SJSA1 (cell line): Measurements from ENCODE around the gene HTR7. TPM values are rescaled to one million over a fixed set of nuclear protein-coding genes. Genes with fewer than 3 reads are reported as not detected.

Source experiments
- DNase-seq, 2 experiments: peaks; one replicate each; pipeline ENCODE4 v3.0.0-alpha.2; 2015 to 2020; ENCODE audit warnings: low spot score in 2 of 2, low read depth in 1 of 2
- H3K27ac ChIP-seq: fragments of 250-450 bp; sonication (Bioruptor Pico); 2 replicates; pipeline ENCODE4 v1.5.1; 2020; ENCODE audit warnings: mild to moderate bottlenecking, moderate library complexity
- H3K27me3 ChIP-seq: fragments of 250-450 bp; sonication (Bioruptor Pico); replicated peaks from 2 replicates; pipeline ENCODE4 v1.5.1; 2020; ENCODE audit warnings: mild to moderate bottlenecking, moderate library complexity
- H3K36me3 ChIP-seq: fragments of 250-450 bp; sonication (Bioruptor Pico); 2 replicates; pipeline ENCODE4 v1.5.1; 2020; ENCODE audit warnings: mild to moderate bottlenecking
- H3K4me1 ChIP-seq: fragments of 250-450 bp; sonication (Bioruptor Pico); replicated peaks from 2 replicates; pipeline ENCODE4 v1.6.1; 2021; ENCODE audit warnings: mild to moderate bottlenecking
- H3K4me3 ChIP-seq: fragments of 250-450 bp; sonication (Bioruptor Pico); 2 replicates; pipeline ENCODE4 v1.5.1; 2020; ENCODE audit warnings: mild to moderate bottlenecking
- H3K9me3 ChIP-seq: fragments of 250-450 bp; sonication (Bioruptor Pico); replicated peaks from 2 replicates; pipeline ENCODE4 v1.5.1; 2020; ENCODE audit warnings: mild to moderate bottlenecking
- total RNA-seq: library from RNA; depleted of rRNA; stranded (reverse); fragments of >200 nt; shearing (Covaris generic); gene quantifications from 2 replicates; pipeline ENCODE4 v1.2.3, GENCODE V29; 2014

The HTR7 gene
- total RNA-seq, 1 experiment from 2014 or later, result 1.8 TPM

DNA sequence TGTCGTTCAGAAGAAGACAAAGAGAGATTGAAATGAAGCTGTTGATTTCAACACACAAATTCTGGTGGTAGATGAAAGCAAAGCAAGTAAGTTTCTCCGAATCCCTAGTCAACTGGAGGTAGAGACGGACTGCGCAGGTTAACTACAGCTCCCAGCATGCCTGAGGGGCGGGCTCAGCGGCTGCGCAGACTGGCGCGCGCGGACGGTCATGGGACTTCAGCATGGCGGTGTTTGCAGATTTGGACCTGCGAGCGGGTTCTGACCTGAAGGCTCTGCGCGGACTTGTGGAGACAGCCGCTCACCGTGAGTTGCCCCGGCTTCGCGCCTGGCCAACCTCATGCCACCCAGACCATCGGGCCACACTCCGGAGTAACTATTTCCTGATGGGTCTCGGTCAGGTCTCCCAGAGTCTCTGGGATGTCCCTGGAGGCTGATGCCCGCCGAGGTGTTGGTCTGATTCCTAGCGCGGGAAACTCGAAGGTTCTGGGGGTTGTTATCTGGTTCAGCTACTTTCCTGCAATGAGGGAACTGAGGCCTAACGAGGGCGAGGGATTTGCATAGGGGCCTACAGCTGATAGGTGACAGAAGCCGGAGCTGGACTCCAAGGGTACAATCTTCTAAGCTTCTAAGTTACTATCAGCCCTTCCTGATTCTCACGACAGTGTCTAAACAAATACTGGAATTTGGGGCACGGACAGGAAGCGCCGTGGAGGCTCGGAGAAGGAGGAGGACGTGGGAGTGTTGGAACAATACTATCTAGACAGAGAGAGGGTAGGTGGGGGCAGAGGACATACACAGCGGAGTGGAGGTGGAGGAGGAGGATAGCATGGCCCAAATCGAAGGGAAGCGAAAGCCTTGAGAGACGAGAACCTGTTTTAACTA lies 14.2 kb upstream of the HTR7 start, which contains the start of gene RPP30:
Gene RPP30, plus strand, starts transcription at position 209 of the 882 bp plus-strand sequence. Its CDS starts 13 bp downstream, at position 222.
- H3K4me1 ChIP-seq, result peaks cover 13% of the 10 kb centered on the region
- 0 out of 2 replicates have a peak, but pooled peaks cover 3% of the 10 kb centered on the region for H3K9me3 ChIP-seq
- peak within 1 kb of the TSS; percentile 32 for H3K27ac ChIP-seq
- H3K4me3 ChIP-seq, result peak within 1 kb of the TSS; percentile 66
- H3K27me3 ChIP-seq, result no peaks in the 10 kb centered on the region
- peaks cover 23% of the 10 kb centered on the region for H3K36me3 ChIP-seq
- peak; percentile 76 to 80 for DNase-seq

DNA sequence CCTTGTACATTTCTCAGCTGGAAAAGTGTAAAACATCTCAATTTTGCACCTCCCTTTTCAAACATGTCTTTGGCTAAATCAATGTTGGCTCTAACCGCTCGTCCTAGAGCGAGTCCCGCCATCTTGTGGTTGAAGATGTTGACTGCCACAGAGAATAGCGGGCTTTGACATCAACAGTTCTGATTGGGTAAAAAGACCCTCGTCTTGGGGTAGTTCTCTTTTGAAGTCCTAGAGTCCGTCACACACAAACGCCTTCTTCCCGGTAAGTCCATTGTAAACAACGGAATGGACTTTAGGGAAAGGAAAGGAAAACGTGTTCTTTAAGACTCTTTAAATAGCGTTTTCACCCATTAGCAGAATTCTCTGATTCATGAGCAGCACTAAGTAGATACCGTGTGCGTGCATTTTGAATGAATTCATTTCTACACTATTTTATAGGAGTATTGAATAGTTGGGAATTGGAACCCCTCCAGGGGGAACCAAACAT lies 13.5 kb upstream of the HTR7 start:
- Histone ChIP-seq H3K36me3 (peaks cover 16% of the 10 kb centered on the region), H3K9me3 (0 out of 2 replicates have a peak, but pooled peaks cover 3% of the 10 kb centered on the region), H3K4me1 (peaks cover 13% of the 10 kb centered on the region), H3K4me3 (peak overlapping the region; percentile 66), H3K27me3 (no peaks in the 10 kb centered on the region), H3K27ac (peak overlapping the region; percentile 7; the same call in 1 of the 2 replicates)
- peak; percentile 71 to 76 for DNase-seq

DNA sequence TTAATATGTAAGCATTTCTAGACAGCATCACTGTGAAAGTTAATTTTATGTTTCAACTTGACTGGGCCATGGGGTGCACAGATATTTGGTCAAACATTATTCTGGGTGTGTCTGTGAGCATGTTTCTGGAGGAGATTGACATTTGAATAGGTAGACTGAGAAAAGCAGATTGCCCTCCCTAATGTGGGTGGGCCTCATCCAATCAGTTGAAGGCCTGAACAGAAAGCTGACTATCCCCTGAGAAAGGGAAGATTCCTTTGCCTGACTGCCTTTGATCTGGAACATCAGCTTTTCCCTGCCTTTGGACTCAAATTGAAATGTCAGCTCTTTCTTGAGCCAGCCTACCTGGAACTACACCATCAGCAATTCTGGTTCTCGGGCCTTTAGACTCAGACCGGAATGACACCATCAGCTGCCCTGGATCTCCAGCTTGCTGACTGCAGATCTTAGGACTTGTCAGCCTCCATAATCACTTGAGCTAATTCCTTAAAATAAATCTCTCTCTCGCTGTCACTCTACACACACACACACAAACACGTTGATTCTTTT lies 8.3 kb upstream of the HTR7 start:
- no peak overlapping the region for H3K27ac ChIP-seq
- peaks cover 7% of the 10 kb centered on the region for H3K27me3 ChIP-seq
- peaks cover 6% of the 10 kb centered on the region for H3K4me1 ChIP-seq
- H3K4me3 ChIP-seq, result no peak overlapping the region
- DNase-seq, result no peak
- 0 out of 2 replicates have a peak, but pooled peaks cover 3% of the 10 kb centered on the region for H3K9me3 ChIP-seq
- no peaks in the 10 kb centered on the region for H3K36me3 ChIP-seq

DNA sequence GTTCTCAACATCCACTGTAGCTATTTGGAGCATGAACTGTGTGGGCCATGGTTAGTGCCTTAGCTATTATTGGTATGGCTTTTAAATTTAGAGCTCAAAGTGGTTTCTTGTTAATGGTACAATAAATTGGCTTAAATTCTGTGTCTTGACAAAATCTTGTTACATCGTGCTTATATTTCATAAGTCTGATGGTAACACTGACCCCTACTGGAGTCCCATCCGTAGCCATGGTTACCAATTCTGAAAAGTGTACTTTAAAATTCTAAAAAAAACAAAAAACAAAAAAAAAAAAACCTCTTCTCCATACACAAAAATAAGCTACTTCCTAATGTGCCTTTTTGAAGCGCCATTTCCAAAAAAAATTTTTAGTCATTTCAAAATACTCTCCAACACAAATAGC lies 7.6 kb upstream of the HTR7 start:
- H3K27ac ChIP-seq, result no peak overlapping the region
- no peaks in the 10 kb centered on the region for H3K36me3 ChIP-seq
- H3K27me3 ChIP-seq, result peaks cover 7% of the 10 kb centered on the region
- 0 out of 2 replicates have a peak, but pooled peaks cover 3% of the 10 kb centered on the region for H3K9me3 ChIP-seq
- no peaks in the 10 kb centered on the region for H3K4me1 ChIP-seq
- no peak for DNase-seq
- H3K4me3 ChIP-seq, result no peak overlapping the region

DNA sequence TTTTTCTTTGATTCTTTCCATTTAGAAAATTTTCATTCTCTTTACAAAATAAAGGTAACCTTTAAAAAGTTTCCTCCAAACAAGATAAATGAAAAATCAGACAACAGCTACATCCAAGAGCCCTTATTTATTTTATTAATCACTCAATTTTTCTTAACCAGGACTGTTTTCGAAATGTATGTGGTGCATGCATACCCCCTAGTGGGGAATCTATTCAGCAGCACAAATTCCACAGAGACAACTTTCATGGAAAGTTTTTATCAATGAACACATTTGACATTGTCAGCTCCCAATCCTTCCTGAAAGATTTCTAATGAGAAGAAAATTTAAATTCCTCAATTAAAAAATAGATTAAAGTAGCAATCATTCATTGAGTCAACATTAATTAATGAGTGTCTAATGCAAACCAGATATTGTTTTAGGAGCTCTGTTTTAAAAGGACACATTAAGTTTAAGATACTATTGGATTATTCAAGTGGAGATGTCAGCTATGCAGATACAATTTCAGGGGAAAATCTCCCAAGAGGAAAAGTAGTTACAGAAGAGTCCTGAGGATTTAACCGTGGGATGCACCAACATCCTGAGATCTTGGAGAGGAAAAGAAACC lies 5.2 kb upstream of the HTR7 start:
- Histone ChIP-seq H3K27me3 (peaks cover 7% of the 10 kb centered on the region), H3K27ac (no peak overlapping the region), H3K4me3 (no peak overlapping the region), H3K36me3 (no peaks in the 10 kb centered on the region), H3K4me1 (peaks cover 21% of the 10 kb centered on the region), H3K9me3 (no peaks in the 10 kb centered on the region)
- no peak for DNase-seq

DNA sequence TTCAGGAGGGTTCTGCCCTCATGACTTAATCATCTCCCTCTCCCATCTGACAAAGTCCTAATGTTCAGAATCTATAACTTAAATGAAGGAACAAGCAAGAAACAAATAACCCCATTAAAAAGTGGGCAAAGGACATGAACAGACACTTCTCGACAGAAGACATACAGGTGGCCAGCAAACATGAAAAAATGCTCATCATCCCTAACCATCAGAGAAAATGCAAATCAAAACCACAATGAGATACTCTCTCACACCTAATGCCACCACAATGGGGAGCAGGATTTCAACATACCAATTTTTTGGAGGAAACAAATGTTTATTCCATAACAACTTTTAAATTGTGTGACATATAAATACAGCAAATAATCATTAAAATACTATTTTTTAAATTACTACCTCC lies 3.0 kb upstream of the HTR7 start:
- H3K27ac ChIP-seq, result no peak overlapping the region
- DNase-seq, result no peak
- H3K4me3 ChIP-seq, result no peak overlapping the region
- peaks cover 5% of the 10 kb centered on the region; the same call in 1 of the 2 replicates for H3K36me3 ChIP-seq
- peaks cover 4% of the 10 kb centered on the region; the same call in 1 of the 2 replicates for H3K9me3 ChIP-seq
- H3K27me3 ChIP-seq, result peaks cover 21% of the 10 kb centered on the region
- peaks cover 35% of the 10 kb centered on the region for H3K4me1 ChIP-seq

DNA sequence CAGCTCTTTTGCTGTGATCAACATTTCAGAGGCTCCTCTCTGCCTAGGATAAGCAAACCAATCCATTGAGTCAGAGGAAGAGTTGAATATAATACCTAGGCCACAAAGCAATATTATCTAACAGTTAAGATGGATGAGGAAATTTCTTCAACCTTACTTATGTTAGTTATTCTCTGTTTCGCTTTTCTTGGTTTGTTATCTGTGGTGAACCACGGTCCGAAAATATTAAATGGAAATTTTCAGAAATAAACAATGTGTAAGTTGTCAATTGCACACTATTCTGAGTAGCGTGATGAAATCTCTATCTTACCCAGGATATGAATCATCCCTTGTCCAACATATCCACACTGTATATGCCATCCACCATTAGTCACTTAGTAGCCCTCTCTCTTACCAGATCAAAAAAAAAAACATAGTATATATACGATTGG lies 1.5 kb upstream of the HTR7 start:
- Histone ChIP-seq H3K27me3 (peaks cover 18% of the 10 kb centered on the region), H3K4me3 (no peak overlapping the region), H3K27ac (peak overlapping the region; percentile 79), H3K9me3 (peaks cover 4% of the 10 kb centered on the region; the same call in 1 of the 2 replicates), H3K4me1 (peaks cover 35% of the 10 kb centered on the region), H3K36me3 (peaks cover 5% of the 10 kb centered on the region; the same call in 1 of the 2 replicates)
- peak in 1 of 2 experiments; percentile 72 for DNase-seq

DNA sequence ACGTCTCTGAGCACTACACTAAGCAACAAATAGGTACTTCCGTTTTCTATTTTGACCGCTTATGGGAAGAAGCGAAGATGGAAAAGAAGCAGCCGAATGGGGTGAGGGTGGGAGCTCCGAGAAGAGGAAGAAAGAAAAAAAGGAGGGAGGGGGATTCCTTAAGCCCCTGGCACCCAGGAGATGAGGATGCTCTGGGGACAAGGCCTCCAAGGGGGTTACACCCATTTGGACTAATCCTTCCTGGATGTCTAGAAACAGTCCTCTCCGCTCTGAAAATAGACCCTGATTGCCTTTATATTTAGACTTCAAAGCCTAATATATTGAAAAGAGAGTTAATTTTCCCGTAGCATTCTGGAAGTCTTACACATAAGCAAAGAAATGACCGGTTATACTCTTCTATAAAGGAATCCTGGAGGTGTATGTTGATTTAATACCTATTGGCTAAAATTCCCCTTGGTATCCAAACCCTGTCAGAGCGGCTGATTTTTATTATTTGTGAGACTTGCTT lies 676 bp upstream of the HTR7 start:
- H3K4me3 ChIP-seq, result peak overlapping the region; percentile 94
- DNase-seq, result no peak
- H3K4me1 ChIP-seq, result peaks cover 35% of the 10 kb centered on the region
- H3K9me3 ChIP-seq, result peaks cover 4% of the 10 kb centered on the region; the same call in 1 of the 2 replicates
- peak overlapping the region; percentile 79 for H3K27ac ChIP-seq
- H3K27me3 ChIP-seq, result peaks cover 18% of the 10 kb centered on the region
- peaks cover 5% of the 10 kb centered on the region; the same call in 1 of the 2 replicates for H3K36me3 ChIP-seq

DNA sequence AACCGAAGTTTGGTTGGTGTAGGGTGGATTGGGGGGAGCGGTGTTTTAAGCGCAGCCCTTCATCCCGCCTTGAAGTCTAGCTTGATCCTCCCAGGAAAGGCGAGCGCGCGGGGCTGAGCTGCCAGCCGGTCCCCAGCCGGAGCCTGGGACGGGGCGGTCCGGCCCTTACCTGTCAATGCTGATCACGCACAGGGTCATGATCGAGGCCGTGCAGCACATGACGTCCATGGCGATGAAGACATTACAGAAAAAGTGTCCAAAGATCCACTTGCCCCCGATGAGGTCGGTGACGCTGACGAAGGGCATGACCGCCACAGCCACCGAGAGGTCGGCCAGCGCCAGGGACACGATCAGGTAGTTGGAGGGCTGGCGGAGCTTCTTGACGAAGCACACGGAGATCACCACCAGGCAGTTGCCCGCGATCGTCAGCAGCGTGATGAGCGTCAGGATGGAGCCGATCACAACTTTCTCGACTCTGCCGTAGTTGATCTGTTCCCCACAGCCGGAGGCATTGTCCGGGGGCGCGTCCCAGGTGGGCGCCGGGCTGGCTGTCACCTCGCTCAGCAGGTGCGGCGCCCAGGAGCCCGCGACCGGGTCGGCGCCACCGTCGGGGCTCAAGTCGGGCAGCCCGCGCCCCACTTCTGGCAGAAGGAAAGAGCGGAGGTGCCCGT lies 740 bp downstream of the HTR7 start:
- H3K4me3 ChIP-seq, result peak overlapping the region; percentile 94
- H3K27me3 ChIP-seq, result peaks cover 18% of the 10 kb centered on the region
- peaks cover 5% of the 10 kb centered on the region; the same call in 1 of the 2 replicates for H3K36me3 ChIP-seq
- no peak overlapping the region for H3K27ac ChIP-seq
- DNase-seq, result no peak
- peaks cover 4% of the 10 kb centered on the region; the same call in 1 of the 2 replicates for H3K9me3 ChIP-seq
- peaks cover 35% of the 10 kb centered on the region for H3K4me1 ChIP-seq

DNA sequence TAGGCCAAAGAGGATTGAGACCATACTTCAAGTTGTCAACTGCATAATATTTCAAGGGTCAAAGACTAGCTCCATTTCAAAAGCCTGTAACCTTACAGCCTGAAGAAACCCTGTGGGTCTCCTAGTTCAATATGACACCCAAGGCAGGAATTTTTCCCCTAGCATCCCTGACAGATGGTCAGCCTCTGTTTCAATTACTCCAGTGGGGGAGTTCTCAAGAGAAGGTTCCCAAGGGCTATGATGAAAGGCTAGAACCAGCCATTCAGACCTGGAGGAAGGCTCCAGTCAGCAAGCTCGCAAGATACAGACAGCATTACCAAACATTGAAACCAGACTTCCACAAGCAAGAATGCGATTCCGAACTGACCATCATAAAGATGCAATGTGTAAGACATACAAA lies 1.6 kb downstream of the HTR7 start:
- no peak overlapping the region for H3K27ac ChIP-seq
- no peak for DNase-seq
- H3K9me3 ChIP-seq, result peaks cover 4% of the 10 kb centered on the region; the same call in 1 of the 2 replicates
- no peak overlapping the region for H3K4me3 ChIP-seq
- peaks cover 35% of the 10 kb centered on the region for H3K4me1 ChIP-seq
- peaks cover 18% of the 10 kb centered on the region for H3K27me3 ChIP-seq
- H3K36me3 ChIP-seq, result peaks cover 5% of the 10 kb centered on the region; the same call in 1 of the 2 replicates

DNA sequence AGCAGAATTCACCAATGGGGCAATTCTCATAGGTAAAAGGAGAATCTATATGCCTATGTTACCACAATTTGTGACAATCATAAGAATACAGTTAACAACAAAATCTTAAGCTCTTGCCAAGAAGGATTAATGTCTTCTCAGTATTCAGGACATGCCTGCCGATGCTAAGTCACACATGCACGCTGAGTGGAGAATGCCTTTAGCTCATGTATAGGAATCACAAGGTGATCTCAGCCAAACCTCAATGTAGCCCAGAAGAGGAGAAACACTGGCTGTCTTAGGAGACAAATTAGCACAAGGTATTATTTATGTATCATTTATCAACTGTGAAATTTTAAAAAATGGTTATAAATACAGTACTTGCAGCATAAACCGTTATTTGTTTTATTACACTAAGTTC lies 2.7 kb downstream of the HTR7 start:
- Histone ChIP-seq H3K4me3 (no peak overlapping the region), H3K9me3 (peaks cover 7% of the 10 kb centered on the region; the same call in 1 of the 2 replicates), H3K4me1 (peaks cover 35% of the 10 kb centered on the region), H3K36me3 (peaks cover 5% of the 10 kb centered on the region; the same call in 1 of the 2 replicates), H3K27me3 (peaks cover 18% of the 10 kb centered on the region), H3K27ac (no peak overlapping the region)
- DNase-seq, result no peak

DNA sequence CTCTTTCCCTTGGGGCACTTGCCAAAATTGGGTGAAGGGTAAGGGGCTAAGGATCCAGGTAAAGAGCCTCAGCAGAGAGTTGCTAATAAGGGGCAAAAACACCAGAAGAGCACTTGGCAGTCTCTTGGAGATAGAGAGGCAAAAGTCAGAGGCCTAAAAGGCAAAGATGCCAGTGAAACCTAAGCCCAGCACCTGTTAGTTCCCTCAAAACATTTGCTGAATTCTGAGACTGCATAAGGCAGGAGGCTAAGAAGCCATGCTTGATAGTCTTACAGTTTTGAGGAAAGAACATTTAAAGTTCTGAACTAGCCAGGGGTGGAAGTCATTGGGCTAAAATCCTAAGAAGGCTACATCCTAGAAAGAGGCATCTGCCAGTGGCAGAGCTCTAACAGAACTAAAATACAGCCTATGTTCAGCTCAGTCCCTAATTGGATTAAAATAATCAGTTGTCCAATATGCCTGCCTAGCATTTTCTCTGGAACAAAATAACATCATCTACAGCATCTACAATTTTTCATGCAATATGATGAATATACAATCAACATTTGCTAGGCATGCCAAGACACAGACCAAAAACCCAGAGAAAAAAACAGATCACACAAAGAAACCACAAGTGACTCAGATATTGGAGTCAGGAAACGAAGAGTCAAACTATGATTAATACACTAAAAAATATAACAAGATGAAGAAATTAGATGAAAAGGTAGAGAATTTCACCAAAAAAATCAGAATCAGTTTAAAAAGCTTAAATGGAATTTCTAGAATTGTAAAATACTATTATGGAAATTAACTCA lies 7.7 kb downstream of the HTR7 start:
- Histone ChIP-seq H3K36me3 (no peaks in the 10 kb centered on the region), H3K9me3 (peaks cover 5% of the 10 kb centered on the region; the same call in 1 of the 2 replicates), H3K4me3 (no peak overlapping the region), H3K27me3 (no peaks in the 10 kb centered on the region), H3K4me1 (no peaks in the 10 kb centered on the region), H3K27ac (no peak overlapping the region)
- no peak for DNase-seq
